Measurements from ENCODE around the gene CST3.

- TF ChIP-seq POLR2AphosphoS5 (IDR thresholded peaks at IDR 0.05; ENCODE audit: low read depth, low read length) (no peak), EP300 (IDR thresholded peaks at IDR 0.05; ENCODE audit: borderline replicate concordance in 1 of 2, low read depth in 2 of 2, low read length in 2 of 2) (no peak)
Measured at GRCh38 chr20:23658336-23658735, 20.6 kb upstream of the CST3 start.

Data from H1 (cell line).